HEK293 (cell line): ENCODE data around the gene PLEKHH2.

ENCODE experiments used
- CTCF ChIA-PET: fragments of 350-600 bp; formaldehyde crosslinking; extraction: SDS; loops from one replicate; lab custom pipeline; 2021; ENCODE audit warnings: antibody characterized with exemption; lab: Yijun Ruan, JAX
- POLR2A ChIA-PET: fragments of 300-600 bp; formaldehyde crosslinking; extraction: SDS; loops from one replicate; lab custom pipeline; 2020; ENCODE audit warnings: antibody characterized with exemption, inconsistent platforms; lab: Yijun Ruan, JAX
- H3K27ac ChIP-seq: fragments of 200-500 bp; sonication (Bioruptor generic); 2 replicates; pipeline ENCODE4 v1.5.1; 2014; ENCODE audit warnings: low read depth, low read length, control low read depth, inconsistent platforms; ENCODE audit errors: extremely low read depth
- H3K36me3 ChIP-seq, 2 experiments: fragments of 200-500 bp in 1 of 2; sonication (Bioruptor generic) in 1 of 2; 1 replicate in 1 of 2; 2 replicates in 1 of 2; pipeline ENCODE4 v1.5.1; 2014 to 2017; ENCODE audit warnings: inconsistent platforms in 2 of 2, low read length in 2 of 2; ENCODE audit not compliant: control insufficient read depth in 2 of 2, insufficient read depth in 1 of 2
- H3K4me1 ChIP-seq: fragments of 200-500 bp; sonication (Bioruptor generic); 2 replicates; pipeline ENCODE4 v1.5.1; 2014; ENCODE audit warnings: mild to moderate bottlenecking, low read length, inconsistent platforms; ENCODE audit not compliant: control insufficient read depth, insufficient read depth
- H3K4me3 ChIP-seq: 2 replicates; pipeline ENCODE4 v1.5.1; 2011; ENCODE audit warnings: low read depth, mild to moderate bottlenecking, control low read depth, low read length, moderate library complexity
- H3K9me3 ChIP-seq: fragments of 200-500 bp; sonication (Bioruptor generic); 2 replicates; pipeline ENCODE4 v1.5.1; 2014; ENCODE audit warnings: low read depth, low read length, inconsistent platforms; ENCODE audit not compliant: control insufficient read depth, insufficient read depth
- CTCF ChIP-seq: fragments of 450-650 bp; formaldehyde crosslinking; IDR thresholded peaks from 2 replicates; pipeline ENCODE4 v1.5.1; 2016; ENCODE audit warnings: missing biosample characterization, missing genetic modification characterization
- GLIS1 ChIP-seq: fragments of 450-650 bp; formaldehyde crosslinking; IDR thresholded peaks from 2 replicates; pipeline ENCODE4 v1.5.1; 2016; ENCODE audit warnings: missing biosample characterization, missing genetic modification characterization
- HOXC10 ChIP-seq: sonication (generic); formaldehyde crosslinking; IDR thresholded peaks from 2 replicates; pipeline ENCODE4 v1.8.1; 2023; ENCODE audit warnings: mild to moderate bottlenecking, missing genetic modification reagents
- MYNN ChIP-seq: fragments of 450-650 bp; formaldehyde crosslinking; IDR thresholded peaks from 2 replicates; pipeline ENCODE4 v1.5.1; 2016; ENCODE audit warnings: missing biosample characterization, missing genetic modification characterization, borderline replicate concordance
- PBX3 ChIP-seq: sonication (generic); formaldehyde crosslinking; IDR thresholded peaks from 2 replicates; pipeline ENCODE4 v1.8.1; 2022; ENCODE audit warnings: mild to moderate bottlenecking, moderate library complexity, missing genetic modification reagents
- ZBTB11 ChIP-seq: fragments of 450-650 bp; formaldehyde crosslinking; conservative IDR thresholded peaks from 2 replicates; pipeline ENCODE4 v1.5.1; 2016; ENCODE audit warnings: low read depth, missing biosample characterization, missing genetic modification characterization
- ZBTB21 ChIP-seq: fragments of 450-650 bp; formaldehyde crosslinking; IDR thresholded peaks from 2 replicates; pipeline ENCODE4 v1.5.1; 2017; ENCODE audit warnings: missing biosample characterization, missing genetic modification characterization
- ZBTB49 ChIP-seq: fragments of 450-650 bp; formaldehyde crosslinking; IDR thresholded peaks from 2 replicates; pipeline ENCODE4 v1.5.1; 2016; ENCODE audit warnings: missing biosample characterization, missing genetic modification characterization, low read depth
- ZNF114 ChIP-seq: fragments of 450-650 bp; formaldehyde crosslinking; IDR thresholded peaks from 2 replicates; pipeline ENCODE4 v1.5.0; 2017; ENCODE audit warnings: missing biosample characterization, missing genetic modification characterization
- ZNF121 ChIP-seq: fragments of 450-650 bp; formaldehyde crosslinking; IDR thresholded peaks from 2 replicates; pipeline ENCODE4 v1.5.1; 2016; ENCODE audit warnings: missing biosample characterization, missing genetic modification characterization
- ZNF2 ChIP-seq: fragments of 450-650 bp; formaldehyde crosslinking; IDR thresholded peaks from 2 replicates; pipeline ENCODE4 v1.5.1; 2016; ENCODE audit warnings: missing biosample characterization, missing genetic modification characterization
- ZNF23 ChIP-seq: fragments of 450-650 bp; formaldehyde crosslinking; IDR thresholded peaks from 2 replicates; pipeline ENCODE4 v1.5.1; 2016; ENCODE audit warnings: missing biosample characterization, missing genetic modification characterization, borderline replicate concordance
- ZNF239 ChIP-seq: fragments of 450-650 bp; formaldehyde crosslinking; IDR thresholded peaks from 2 replicates; pipeline ENCODE4 v1.5.1; 2016; ENCODE audit warnings: missing biosample characterization, missing genetic modification characterization
- ZNF280C ChIP-seq: fragments of 450-650 bp; formaldehyde crosslinking; IDR thresholded peaks from 2 replicates; pipeline ENCODE4 v1.5.1; 2016; ENCODE audit warnings: missing biosample characterization, missing genetic modification characterization
- ZNF280D ChIP-seq: fragments of 450-650 bp; formaldehyde crosslinking; IDR thresholded peaks from 2 replicates; pipeline ENCODE4 v1.5.1; 2016; ENCODE audit warnings: missing biosample characterization, missing genetic modification characterization
- ZNF335 ChIP-seq: fragments of 450-650 bp; formaldehyde crosslinking; conservative IDR thresholded peaks from 2 replicates; pipeline ENCODE4 v1.5.1; 2016; ENCODE audit warnings: missing biosample characterization, missing genetic modification characterization
- ZNF626 ChIP-seq: fragments of 450-650 bp; sonication (Bioruptor Pico); formaldehyde crosslinking; IDR thresholded peaks from 2 replicates; pipeline ENCODE4 v1.5.1; 2018; ENCODE audit warnings: missing biosample characterization, missing genetic modification characterization, inconsistent platforms
- ZNF654 ChIP-seq: fragments of 450-650 bp; formaldehyde crosslinking; IDR thresholded peaks from 2 replicates; pipeline ENCODE4 v1.5.1; 2016; ENCODE audit warnings: low read depth, missing biosample characterization, missing genetic modification characterization
- ZNF660 ChIP-seq: fragments of 450-650 bp; IDR thresholded peaks from 2 replicates; pipeline ENCODE4 v1.5.1; 2018; ENCODE audit warnings: missing biosample characterization, mild to moderate bottlenecking, missing genetic modification characterization
- ZNF747 ChIP-seq: fragments of 450-650 bp; formaldehyde crosslinking; IDR thresholded peaks from 2 replicates; pipeline ENCODE4 v1.5.1; 2016; ENCODE audit warnings: missing biosample characterization, missing genetic modification characterization

The PLEKHH2 gene

GRCh38 chr2:43610361-43610760 lies 26.7 kb upstream of the PLEKHH2 start (continued):
- TF ChIP-seq ZNF280D (tag by site-specific recombination): no peak
- no peak for TF ChIP-seq PBX3 (CRISPR knock-in tag)
- no peak for TF ChIP-seq ZNF121 (tag by site-specific recombination)
- no peak for TF ChIP-seq ZNF114
- no peak for TF ChIP-seq ZNF239 (tag by site-specific recombination)
- TF ChIP-seq ZNF747 (tag by site-specific recombination): no peak
- no peak for TF ChIP-seq MYNN (tag by site-specific recombination)
- no peak for TF ChIP-seq ZNF280C (tag by site-specific recombination)
- no peak for TF ChIP-seq GLIS1 (tag by site-specific recombination)
- TF ChIP-seq ZBTB49 (tag by site-specific recombination): no peak

GRCh38 chr2:43611987-43612894 lies 24.8 kb upstream of the PLEKHH2 start:
- Histone ChIP-seq H3K4me3 (no peak overlapping the region), H3K27ac (no peak overlapping the region), H3K36me3 (no peaks in the 10 kb centered on the region), H3K4me1 (no peaks in the 10 kb centered on the region), H3K9me3 (no peaks in the 10 kb centered on the region)
- ChIA-PET CTCF (interaction anchor here (0.6 to 1.6 kb wide), 14 partner anchors 10 to 1361 kb away, joined by 3 to 8 read pairs (median 4); partner anchors contain the start of genes DYNC2LI1 and PLEKHH2), POLR2A (no interaction called here)
- no peak for TF ChIP-seq HOXC10 (CRISPR knock-in tag)
- TF ChIP-seq ZNF23 (tag by site-specific recombination): no peak
- 0 out of 2 replicates have a peak, but pooled peaks have one; percentile 34 for TF ChIP-seq ZNF2 (tag by site-specific recombination)
- 0 out of 2 replicates have a peak, but pooled peaks have one; percentile 20 for TF ChIP-seq ZNF335 (tag by site-specific recombination)
- no peak for TF ChIP-seq ZNF626 (tag by site-specific recombination)
- TF ChIP-seq CTCF: peak; percentile 73
- no peak for TF ChIP-seq ZBTB11
- peak; percentile 61; the same call in 1 of the 2 replicates for TF ChIP-seq ZNF660 (tag by site-specific recombination)
- peak; percentile 88 for TF ChIP-seq ZNF654
- TF ChIP-seq ZBTB21: no peak
